DMS53 treated with DMSO at 0.1 percent for 48 hours (cell line): ENCODE results near the gene FLRT1.
"Not testable (repeated sequence)": the region's sequence is repeated elsewhere in the genome, so short reads cannot be mapped to it uniquely, and the experiment has no call there.

Experiments used
- DNase-seq: peaks from one replicate; lab custom pipeline; 2025; ENCODE audit not compliant: unreplicated experiment; lab: John Stamatoyannopoulos, UW

Gene FLRT1

GRCh38 chr11:64043545-64043944, 7.8 kb downstream of the FLRT1 start:
- no peak for DNase-seq

GRCh38 chr11:64044730-64045393, 9.1 kb downstream of the FLRT1 start:
- DNase-seq: no peak

GRCh38 chr11:64045700-64046099, 10.0 kb downstream of the FLRT1 start:
- no peak for DNase-seq

- not testable (repeated sequence) for DNase-seq
Observed at GRCh38 chr11:64047373-64047772, 11.6 kb downstream of the FLRT1 start.

- DNase-seq: no peak
Observed at GRCh38 chr11:64048042-64048854, 12.5 kb downstream of the FLRT1 start.

- no peak for DNase-seq
Observed at GRCh38 chr11:64049509-64049908, 13.8 kb downstream of the FLRT1 start.

GRCh38 chr11:64051297-64051696, 15.6 kb downstream of the FLRT1 start:
- no peak for DNase-seq

- DNase-seq: no peak
Observed at GRCh38 chr11:64052436-64052835, 16.7 kb downstream of the FLRT1 start.

- DNase-seq: no peak
Observed at GRCh38 chr11:64052938-64053622, 17.3 kb downstream of the FLRT1 start.

- no peak for DNase-seq
Observed at GRCh38 chr11:64053699-64054098, 18.0 kb downstream of the FLRT1 start.

- DNase-seq: no peak
Observed at GRCh38 chr11:64055077-64055476, 19.3 kb downstream of the FLRT1 start.

GRCh38 chr11:64056213-64056785, 20.6 kb downstream of the FLRT1 start:
- no peak for DNase-seq

GRCh38 chr11:64056861-64057260, 21.1 kb downstream of the FLRT1 start:
- DNase-seq: no peak

- no peak for DNase-seq
Observed at GRCh38 chr11:64057890-64058289, 22.2 kb downstream of the FLRT1 start.

- no peak for DNase-seq
Observed at GRCh38 chr11:64058494-64058893, 22.8 kb downstream of the FLRT1 start.

GRCh38 chr11:64059339-64060140, 23.8 kb downstream of the FLRT1 start:
- DNase-seq: no peak

- DNase-seq: no peak
Observed at GRCh38 chr11:64060263-64060860, 24.6 kb downstream of the FLRT1 start.

GRCh38 chr11:64060861-64061444, 25.2 kb downstream of the FLRT1 start:
- DNase-seq: no peak

- no peak for DNase-seq
Observed at GRCh38 chr11:64062185-64063039, 26.7 kb downstream of the FLRT1 start.
